GM18873 (cell line): ENCODE data around the gene MLYCD.
"Not testable (repeated sequence)": the region's sequence is repeated elsewhere in the genome, so short reads cannot be mapped to it uniquely, and the experiment has no call there.

Experiments
- ATAC-seq: cut with Tn5 transposase; IDR thresholded peaks from one replicate; pipeline ENCODE4 v1.9.1; 2021; ENCODE audit warnings: mild to moderate bottlenecking, moderate library complexity, moderate number of reproducible peaks; ENCODE audit not compliant: unreplicated experiment, low FRiP score

The MLYCD gene

GRCh38 chr16:83937922-83938885, 39.3 kb downstream of the MLYCD start:
- no peak for ATAC-seq

- no peak for ATAC-seq
These were observed 40.4 kb downstream of the MLYCD start for GRCh38 chr16:83939266-83939855.

- ATAC-seq = no peak
These were observed 41.2 kb downstream of the MLYCD start for GRCh38 chr16:83940119-83940518.

- no peak for ATAC-seq
These were observed 41.9 kb downstream of the MLYCD start for GRCh38 chr16:83940630-83941378.

- ATAC-seq = not testable (repeated sequence)
These were observed 42.6 kb downstream of the MLYCD start for GRCh38 chr16:83941546-83941945.

GRCh38 chr16:83942074-83942473, 43.2 kb downstream of the MLYCD start:
- no peak for ATAC-seq

- no peak for ATAC-seq
These were observed 44.0 kb downstream of the MLYCD start for GRCh38 chr16:83942815-83943515.

- ATAC-seq = no peak
These were observed 44.7 kb downstream of the MLYCD start for GRCh38 chr16:83943516-83944050.

GRCh38 chr16:83945587-83945986, 46.7 kb downstream of the MLYCD start:
- ATAC-seq = no peak

- ATAC-seq = no peak
These were observed 47.4 kb downstream of the MLYCD start for GRCh38 chr16:83946154-83946780.

GRCh38 chr16:83946781-83947566, 48.1 kb downstream of the MLYCD start:
- no peak for ATAC-seq

GRCh38 chr16:83947642-83948234, 48.8 kb downstream of the MLYCD start:
- no peak for ATAC-seq

GRCh38 chr16:83948914-83949723, 50.2 kb downstream of the MLYCD start:
- ATAC-seq = no peak

- no peak for ATAC-seq
These were observed 50.7 kb downstream of the MLYCD start for GRCh38 chr16:83949724-83950001.

GRCh38 chr16:83950862-83951399, 52.0 kb downstream of the MLYCD start:
- ATAC-seq = not testable (repeated sequence)

GRCh38 chr16:83951544-83951943, 52.6 kb downstream of the MLYCD start:
- ATAC-seq = no peak

- no peak for ATAC-seq
These were observed 53.6 kb downstream of the MLYCD start for GRCh38 chr16:83952587-83952939.
